SKM-1 (cell line): ENCODE results near the gene IFNL1.
"Not testable (repeated sequence)": the region's sequence is repeated elsewhere in the genome, so short reads cannot be mapped to it uniquely, and the experiment has no call there.

Experiments
- DNase-seq: peaks from one replicate; lab custom pipeline; 2025; ENCODE audit not compliant: unreplicated experiment; lab: John Stamatoyannopoulos, UW

The IFNL1 gene

GRCh38 chr19:39328046-39328705, 32.0 kb downstream of the IFNL1 start:
- DNase-seq = peak; percentile 38

GRCh38 chr19:39329948-39330347, 33.7 kb downstream of the IFNL1 start:
- DNase-seq = no peak

DNA sequence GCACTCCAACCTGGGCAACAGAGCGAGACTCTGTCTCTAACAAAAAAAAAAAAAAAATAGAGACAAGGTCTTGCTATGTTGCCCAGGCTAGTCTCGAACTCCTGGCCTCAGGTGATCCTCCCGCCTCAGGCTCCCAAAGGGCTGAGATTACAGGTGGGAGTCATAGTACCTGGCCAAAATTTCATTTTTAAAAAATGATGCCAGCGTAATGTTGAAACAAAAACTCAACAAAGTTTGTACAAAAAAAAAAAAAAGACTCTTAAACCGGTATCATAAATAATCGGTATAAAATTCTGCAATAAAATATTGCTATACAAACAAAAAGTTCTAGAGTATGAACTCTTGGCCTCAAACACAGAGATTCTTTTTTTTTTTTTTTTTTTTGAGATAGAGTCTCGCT, 36.1 kb downstream of the IFNL1 start:
- DNase-seq = no peak

DNA sequence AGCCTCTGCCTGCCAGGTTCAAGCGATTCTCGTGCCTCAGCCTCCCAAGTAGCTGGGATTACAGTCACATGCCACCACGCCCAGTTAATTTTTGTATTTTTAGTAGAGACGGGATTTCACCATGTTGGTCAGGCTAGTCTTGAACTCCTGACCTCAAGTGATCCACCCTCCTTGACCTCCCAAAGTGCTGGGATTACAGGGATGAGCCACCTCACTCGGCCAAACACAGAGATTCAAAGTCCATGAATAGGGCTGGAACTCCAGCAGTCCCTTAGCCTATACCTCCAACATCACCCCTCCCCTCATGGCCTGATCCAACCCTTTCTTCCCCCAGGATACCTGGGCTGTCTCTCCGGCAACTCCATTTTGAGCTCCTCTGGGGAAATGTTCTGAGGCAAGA, 36.5 kb downstream of the IFNL1 start:
- not testable (repeated sequence) for DNase-seq

DNA sequence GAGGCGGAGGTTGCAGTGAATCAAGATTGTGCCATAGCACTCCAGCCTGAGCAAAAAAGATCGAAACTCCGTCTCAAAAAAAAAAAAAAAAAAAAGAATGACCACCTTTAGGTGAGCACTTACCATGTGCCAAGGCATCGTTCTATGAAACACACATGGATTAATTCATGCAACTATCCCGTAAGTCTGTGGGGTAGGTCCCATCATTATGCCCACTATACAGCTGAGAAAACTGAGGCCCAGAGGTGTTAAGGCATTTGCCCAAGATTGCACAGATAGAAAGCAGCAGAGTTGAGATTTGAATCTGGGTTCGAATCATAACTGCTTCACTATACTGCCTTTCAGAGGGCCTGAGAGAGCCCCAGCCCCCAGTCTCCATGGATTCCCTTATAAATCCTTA, 37.3 kb downstream of the IFNL1 start:
- DNase-seq = no peak

- DNase-seq = no peak
Observed at GRCh38 chr19:39334444-39334976, 38.3 kb downstream of the IFNL1 start.

- no peak for DNase-seq
Observed at GRCh38 chr19:39335168-39335548, 39.0 kb downstream of the IFNL1 start.

DNA sequence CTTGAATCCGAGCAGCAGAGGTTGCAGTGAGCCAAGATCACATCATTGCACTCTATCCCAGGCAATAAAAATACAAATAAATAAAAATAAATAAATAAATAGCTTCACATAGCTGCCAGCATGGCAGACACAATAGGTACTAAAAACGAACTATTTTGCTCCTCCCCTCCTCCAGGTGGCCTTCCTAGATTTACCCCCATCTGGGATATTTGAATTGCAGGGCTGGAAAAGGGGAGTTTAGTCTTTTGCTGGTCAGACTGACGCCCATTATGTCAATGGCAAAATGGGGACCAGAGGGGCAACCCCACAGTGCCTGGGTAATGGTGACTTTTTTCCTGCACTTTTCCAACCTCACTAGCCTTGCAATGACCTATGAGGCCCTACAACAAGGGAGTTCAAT, 40.3 kb downstream of the IFNL1 start:
- no peak for DNase-seq

- no peak for DNase-seq
Observed at GRCh38 chr19:39339674-39340073, 43.5 kb downstream of the IFNL1 start.

DNA sequence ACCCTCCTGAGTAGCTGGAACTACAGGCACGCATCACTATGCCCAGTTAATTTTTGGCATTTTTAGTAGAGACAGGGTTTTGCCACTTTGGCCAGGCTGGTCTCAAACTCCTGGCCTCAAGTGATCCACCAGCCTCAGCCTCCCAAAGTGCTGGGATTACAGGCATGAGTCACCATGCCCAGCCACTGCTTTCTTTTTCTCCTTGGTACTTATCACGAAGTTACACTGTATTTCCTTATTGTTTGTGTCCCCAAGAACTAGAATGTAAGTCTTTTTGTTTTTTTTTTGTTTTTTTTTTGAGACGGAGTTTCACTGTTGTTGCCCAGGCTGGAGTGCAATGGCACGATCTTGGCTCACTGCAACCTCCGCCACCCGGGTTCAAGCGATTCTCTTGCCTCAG, 43.9 kb downstream of the IFNL1 start:
- not testable (repeated sequence) for DNase-seq

GRCh38 chr19:39341129-39341718, 45.0 kb downstream of the IFNL1 start:
- no peak for DNase-seq

- DNase-seq = peak; percentile 98
Observed at GRCh38 chr19:39341719-39342604, 45.8 kb downstream of the IFNL1 start, which contains the start of gene SAMD4B. SAMD4B (plus strand) TSS chr19:39342421; CDS start chr19:39356894, 14,473 bp downstream.

- DNase-seq = no peak
Observed at GRCh38 chr19:39342647-39343305, 46.6 kb downstream of the IFNL1 start.

GRCh38 chr19:39345956-39346355, 49.7 kb downstream of the IFNL1 start:
- DNase-seq = no peak

DNA sequence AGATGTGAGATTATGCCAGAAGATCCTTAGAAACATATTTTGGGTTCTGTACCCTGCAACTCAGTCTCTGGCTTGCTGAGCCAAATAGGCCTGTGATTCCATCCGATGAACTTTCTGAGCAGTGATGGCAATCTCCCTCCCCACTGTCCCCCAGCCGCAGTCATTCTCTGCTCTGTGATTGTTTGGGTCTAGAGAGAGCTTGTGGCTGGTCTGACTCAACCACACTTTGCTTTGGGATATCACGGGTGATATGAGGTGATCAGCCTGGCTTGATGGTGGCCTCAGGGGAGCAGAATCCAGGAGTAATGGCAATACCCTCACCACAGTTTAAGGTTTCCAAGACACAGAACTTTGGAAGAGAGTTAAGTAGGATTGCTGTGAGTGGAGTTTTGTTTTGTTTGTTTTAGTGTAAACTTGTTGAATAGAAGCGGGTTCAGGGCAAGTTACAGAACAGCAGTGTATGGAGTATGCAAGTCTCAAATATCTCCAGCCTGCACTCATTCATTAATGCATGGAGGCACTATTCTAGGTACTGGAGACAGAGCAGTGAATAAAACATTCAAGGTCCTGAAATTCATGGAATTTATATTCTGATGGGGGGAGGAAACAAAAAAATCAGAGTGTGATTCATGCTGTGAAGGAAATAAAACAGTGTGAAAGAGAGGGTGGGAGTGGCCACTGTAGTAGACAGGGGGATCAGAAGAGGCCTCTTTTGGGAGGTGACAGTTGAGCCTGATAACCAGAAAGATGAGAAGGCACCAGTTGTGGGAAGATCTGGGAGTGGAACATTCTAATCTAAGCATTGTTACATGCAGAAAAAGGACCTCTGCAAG, 51.3 kb downstream of the IFNL1 start:
- no peak for DNase-seq
